ENCODE measurements around the gene COBL. TPM values are rescaled to one million over a fixed set of nuclear protein-coding genes. Genes with fewer than 3 reads are reported as not detected.

The COBL gene
- total and polyA plus RNA-seq, 2 of the 4 experiments (the other 2 are of a cell fraction): under 0.01 TPM; not detected in 1

GRCh38 chr7:51311166-51311565 is 5.4 kb downstream of the COBL start:
- Histone ChIP-seq H3K4me1 (ENCODE audit: control insufficient read depth, insufficient read depth, low read length) (no peaks in the 10 kb centered on the region), H3K27ac (ENCODE audit: insufficient read depth, low read length) (no peak overlapping the region), H3K36me3 (ENCODE audit: control insufficient read depth, insufficient read depth, low read length) (no peaks in the 10 kb centered on the region), H2BK5ac (ENCODE audit: low read depth, low read length, poor library complexity, severe bottlenecking) (no peak overlapping the region), H3K4me2 (ENCODE audit: low read depth, low read length) (no peak overlapping the region), H2BK120ac (ENCODE audit: low read depth, low read length) (no peak overlapping the region), H3K14ac (replicated peaks; ENCODE audit: low read depth, low read length) (no peak overlapping the region), H3K18ac (ENCODE audit: low read depth, low read length) (no peak overlapping the region), H2AK5ac (ENCODE audit: low read depth, low read length) (no peak overlapping the region), H3K79me1 (ENCODE audit: low read depth in 1 of 2, low read length in 2 of 2) (no peaks in the 10 kb centered on the region), H4K91ac (ENCODE audit: insufficient read depth, low read depth, low read length) (no peak overlapping the region), H2BK15ac (ENCODE audit: low read depth, low read length) (no peak overlapping the region), H3K9ac (ENCODE audit: low read depth, low read length) (no peak overlapping the region), H3K56ac (ENCODE audit: extremely low read depth, insufficient read depth, low read length) (no peak overlapping the region), H2BK20ac (ENCODE audit: low read depth, low read length) (no peak overlapping the region), H2AK9ac (replicated peaks; ENCODE audit: low read depth, low read length, poor library complexity) (no peak overlapping the region), H4K20me1 (ENCODE audit: insufficient read depth, low read length) (no peaks in the 10 kb centered on the region), H3K9me3 (ENCODE audit: control insufficient read depth, insufficient read depth, low read length) (no peaks in the 10 kb centered on the region), H3K4me3 (ENCODE audit: insufficient read depth, low read depth, low read length) (no peak overlapping the region), H2AFZ (replicated peaks; ENCODE audit: low read length, poor library complexity) (no peak overlapping the region), H3K4ac (ENCODE audit: low read depth, low read length) (no peak overlapping the region), H3K23ac (ENCODE audit: low read depth, low read length) (no peak overlapping the region), H3K9me1 (ENCODE audit: insufficient read depth, low read length) (no peaks in the 10 kb centered on the region), H3K27me3 (ENCODE audit: control insufficient read depth, insufficient read depth, low read length) (peaks cover 9% of the 10 kb centered on the region), H4K8ac (ENCODE audit: low read depth in 2 of 2, low read length in 2 of 2) (no peak overlapping the region), H4K5ac (ENCODE audit: low read depth, low read length) (no peak overlapping the region)
- no peak for DNase-seq
- BruUV-seq (replicated peaks): no TSS peak
- CTCF ChIA-PET: no interaction called here
- dilution Hi-C loops (cut with HindIII; ENCODE audit: low sequenced_read_pairs, unreplicated experiment) (no loop called here), in situ Hi-C loops (cut with MboI; ENCODE audit: low sequenced_read_pairs) (no loop called here), intact Hi-C loops (cut with micrococcal nuclease) (no loop called here)
- ATAC-seq (ENCODE audit: low read depth): no peak
- no peak for TF ChIP-seq USF2 (IDR thresholded peaks at IDR 0.05; ENCODE audit: low read depth, low read length)
- TF ChIP-seq RCOR1 (IDR thresholded peaks at IDR 0.05; ENCODE audit: insufficient replicate concordance, low read length): no peak
- no peak for TF ChIP-seq BHLHE40 (IDR thresholded peaks at IDR 0.05; ENCODE audit: low read depth, low read length)
- no peak for TF ChIP-seq CEBPB (IDR thresholded peaks at IDR 0.05; ENCODE audit: low read depth, low read length)
- TF ChIP-seq RFX5 (IDR thresholded peaks at IDR 0.05; ENCODE audit: low read depth, low read length): no peak
- no peak for TF ChIP-seq NFE2L2 (IDR thresholded peaks at IDR 0.05; ENCODE audit: low read depth, low read length)
- no peak for TF ChIP-seq MAFK (IDR thresholded peaks at IDR 0.05; ENCODE audit: low read depth, low read length)
- no peak for TF ChIP-seq ELK1 (IDR thresholded peaks at IDR 0.05; ENCODE audit: borderline replicate concordance, low read depth, low read length)
- TF ChIP-seq MXI1 (IDR thresholded peaks at IDR 0.05; ENCODE audit: borderline replicate concordance, low read depth, low read length): no peak
- no peak for TF ChIP-seq FOS (IDR thresholded peaks at IDR 0.05; ENCODE audit: low read depth, low read length)
- TF ChIP-seq RAD21 (IDR thresholded peaks at IDR 0.05; ENCODE audit: low read length): no peak
- no peak for TF ChIP-seq MAZ (IDR thresholded peaks at IDR 0.05; ENCODE audit: borderline replicate concordance, low read depth, low read length)
- TF ChIP-seq SMC3 (IDR thresholded peaks at IDR 0.05; ENCODE audit: low read depth, low read length): no peak
- TF ChIP-seq CTCF (conservative IDR thresholded peaks at IDR 0.05; ENCODE audit: low read depth, low read length): no peak
- no peak for TF ChIP-seq CHD1 (IDR thresholded peaks at IDR 0.05; ENCODE audit: low read depth, low read length)
- no peak for TF ChIP-seq POLR2A (IDR thresholded peaks at IDR 0.05; ENCODE audit: low read depth, low read length)
- POLR2A ChIA-PET (ENCODE audit: unreplicated experiment): no interaction called here
- no CpG with 5 or more reads among the region's 3 CpGs for WGBS, 2 experiments (ENCODE audit: extremely low coverage in 2 of 2, insufficient read length in 1 of 2)

Measured in IMR-90 (cell line).